Endometrial microvascular endothelial cells (primary cell): ENCODE data around the gene BCS1L. TPM values are rescaled to one million over a fixed set of nuclear protein-coding genes. Genes with fewer than 3 reads are reported as not detected.

Experiments
- in situ Hi-C: cut with HindIII; loops from 2 replicates; pipeline ENCODE4 v1.10.0; 2017; ENCODE audit warnings: low sequenced_read_pairs, low pct_unique_long_range_greater_than_20kb; ENCODE audit errors: inconsistent ontology term
- total RNA-seq: library from RNA; depleted of rRNA; stranded (reverse); fragments of >200 nt; gene quantifications from one replicate; pipeline ENCODE4 v1.2.3, GENCODE V29; 2015; ENCODE audit errors: inconsistent ontology term

Gene BCS1L, protein sequence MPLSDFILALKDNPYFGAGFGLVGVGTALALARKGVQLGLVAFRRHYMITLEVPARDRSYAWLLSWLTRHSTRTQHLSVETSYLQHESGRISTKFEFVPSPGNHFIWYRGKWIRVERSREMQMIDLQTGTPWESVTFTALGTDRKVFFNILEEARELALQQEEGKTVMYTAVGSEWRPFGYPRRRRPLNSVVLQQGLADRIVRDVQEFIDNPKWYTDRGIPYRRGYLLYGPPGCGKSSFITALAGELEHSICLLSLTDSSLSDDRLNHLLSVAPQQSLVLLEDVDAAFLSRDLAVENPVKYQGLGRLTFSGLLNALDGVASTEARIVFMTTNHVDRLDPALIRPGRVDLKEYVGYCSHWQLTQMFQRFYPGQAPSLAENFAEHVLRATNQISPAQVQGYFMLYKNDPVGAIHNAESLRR
- total RNA-seq = 51.5 TPM

DNA sequence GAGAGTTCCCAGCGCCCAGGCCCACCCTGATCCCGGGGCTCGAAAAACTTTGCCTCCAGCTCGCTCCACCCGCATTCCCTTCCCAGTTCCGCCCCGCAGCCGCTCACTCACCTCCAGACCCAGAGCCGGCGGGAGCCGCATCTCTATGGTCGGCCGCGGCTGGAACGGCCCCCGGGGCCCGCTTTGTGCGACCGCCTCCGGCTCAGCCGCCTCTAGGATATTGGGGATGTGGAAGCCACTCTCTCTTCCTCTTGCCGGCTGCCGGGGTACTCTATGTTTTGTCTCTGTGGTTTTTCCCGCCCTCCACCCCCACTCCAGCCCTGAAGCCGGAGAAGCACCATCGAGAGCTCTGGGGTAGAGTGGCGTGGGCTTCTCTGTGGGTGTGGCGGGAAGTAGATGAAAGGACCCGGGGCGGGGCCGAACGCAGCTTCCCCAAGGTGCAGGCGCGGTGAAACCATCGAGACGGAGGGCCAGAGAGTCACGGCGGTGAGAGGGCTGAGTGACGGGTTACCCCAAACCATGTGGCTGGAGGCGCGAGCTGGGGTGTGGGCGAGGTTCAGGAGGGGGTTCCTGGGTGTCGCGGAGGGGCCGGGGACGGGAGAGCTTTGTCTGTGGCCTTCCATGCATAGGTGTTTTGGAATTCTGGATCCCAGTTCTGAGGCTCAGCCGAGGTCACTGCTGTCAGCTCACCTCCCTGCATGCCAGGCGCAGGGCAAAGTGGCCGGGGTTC lies at the start of gene BCS1L, which contains the start of gene ZNF142:
Gene BCS1L, plus strand, starts transcription at position 426 of the 730 bp plus-strand sequence. CDS start 1,305 bp downstream, outside the sequence.
Gene ZNF142, minus strand, starts transcription at position 366 of the 730 bp plus-strand sequence. CDS start 3,194 bp downstream, outside the sequence.
- in situ Hi-C loops = no loop called here

DNA sequence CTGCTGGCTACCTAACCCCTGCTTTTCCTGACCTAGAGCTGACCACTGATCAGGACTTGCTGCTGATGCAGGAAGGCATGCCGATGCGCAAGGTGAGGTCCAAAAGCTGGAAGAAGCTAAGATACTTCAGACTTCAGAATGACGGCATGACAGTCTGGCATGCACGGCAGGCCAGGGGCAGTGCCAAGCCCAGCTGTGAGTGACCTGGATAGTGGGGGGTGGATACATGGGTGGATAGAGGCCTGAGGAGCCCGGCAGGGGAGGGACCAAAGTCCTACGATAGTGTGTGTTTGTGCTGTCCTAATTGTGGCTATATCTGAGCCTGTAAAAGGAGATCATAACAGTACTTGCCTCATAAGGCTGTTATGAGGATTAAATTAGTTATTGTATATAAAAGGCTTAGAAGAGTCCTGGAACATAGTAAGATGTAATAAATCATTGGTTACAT lies 43.6 kb upstream of the BCS1L start:
- in situ Hi-C loops = no loop called here

DNA sequence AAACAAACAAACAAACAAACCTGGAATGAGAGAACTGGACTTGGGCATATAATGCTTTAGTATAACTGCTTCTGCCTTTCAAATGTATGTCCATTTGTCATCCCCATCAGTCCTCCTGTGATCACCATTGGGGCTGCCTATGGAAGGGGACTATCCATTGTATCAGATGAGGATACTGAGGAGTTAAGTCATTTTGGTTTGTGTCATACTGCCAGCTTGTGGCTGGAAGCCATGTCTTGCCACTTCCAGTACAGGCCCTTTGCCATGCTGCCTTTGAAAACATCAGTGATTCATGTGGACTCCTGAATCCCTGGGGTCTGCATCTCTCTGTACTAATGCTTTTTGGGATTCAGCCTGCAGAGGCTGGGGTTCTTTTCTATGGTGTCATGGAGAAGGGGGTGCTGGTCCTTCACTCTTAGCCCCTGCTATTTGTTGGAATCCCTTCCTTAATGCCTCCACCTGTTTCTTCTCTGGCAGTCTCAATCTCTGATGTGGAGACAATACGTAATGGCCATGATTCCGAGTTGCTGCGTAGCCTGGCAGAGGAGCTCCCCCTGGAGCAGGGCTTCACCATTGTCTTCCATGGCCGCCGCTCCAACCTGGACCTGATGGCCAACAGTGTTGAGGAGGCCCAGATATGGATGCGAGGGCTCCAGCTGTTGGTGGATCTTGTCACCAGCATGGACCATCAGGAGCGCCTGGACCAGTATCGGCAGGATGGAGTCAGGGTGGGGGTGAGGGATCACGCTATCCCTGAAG lies 41.2 kb upstream of the BCS1L start:
- in situ Hi-C loops = no loop called here

DNA sequence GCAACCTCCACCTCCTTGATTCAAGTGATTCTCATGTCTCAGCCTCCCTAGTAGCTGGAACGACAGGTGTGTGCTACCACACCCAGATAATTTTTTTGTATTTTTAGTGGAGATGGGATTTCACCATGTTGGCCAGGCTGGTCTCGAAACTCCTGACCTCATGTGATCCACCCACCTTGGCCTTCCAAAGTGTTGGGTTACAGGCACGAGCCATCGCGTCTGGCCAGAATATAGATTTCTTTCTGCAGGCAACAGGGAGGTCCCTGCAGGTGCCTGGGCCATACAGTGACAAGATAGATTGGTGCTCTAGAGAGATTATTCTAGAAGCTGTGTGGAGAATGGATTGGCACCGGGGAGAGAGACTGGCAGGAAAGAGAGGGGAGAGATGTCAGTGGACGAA lies 38.5 kb upstream of the BCS1L start:
- in situ Hi-C loops = no loop called here

DNA sequence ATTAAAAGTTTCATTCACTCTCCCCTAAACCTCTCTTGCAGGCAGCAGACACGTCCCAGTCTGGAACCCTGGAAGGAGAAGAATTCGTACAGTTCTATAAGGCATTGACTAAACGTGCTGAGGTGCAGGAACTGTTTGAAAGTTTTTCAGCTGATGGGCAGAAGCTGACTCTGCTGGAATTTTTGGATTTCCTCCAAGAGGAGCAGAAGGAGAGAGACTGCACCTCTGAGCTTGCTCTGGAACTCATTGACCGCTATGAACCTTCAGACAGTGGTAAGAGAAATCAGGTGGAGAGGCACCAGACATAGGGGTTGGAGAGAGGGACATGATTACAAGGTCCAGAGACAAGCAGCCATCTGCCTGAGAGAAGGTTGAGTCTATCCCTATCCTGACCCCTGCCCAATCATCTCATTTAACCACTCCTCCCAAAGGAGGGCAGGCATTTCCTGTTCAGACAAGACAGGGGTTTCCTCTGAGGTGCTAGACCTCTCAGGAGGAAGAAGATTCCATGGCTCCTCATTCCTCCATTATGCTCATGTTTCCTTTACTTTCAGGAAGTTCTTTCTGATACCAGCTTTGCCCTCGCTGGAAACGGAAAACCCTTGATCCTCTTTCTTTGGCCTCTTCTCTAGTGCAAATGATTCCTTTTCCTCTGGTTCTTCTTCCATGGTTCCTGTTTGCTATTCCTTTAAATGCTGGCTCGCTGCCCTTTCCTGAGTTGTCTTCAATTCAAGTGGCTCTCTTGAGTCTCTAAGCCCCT lies 36.7 kb upstream of the BCS1L start:
- in situ Hi-C loops = no loop called here

DNA sequence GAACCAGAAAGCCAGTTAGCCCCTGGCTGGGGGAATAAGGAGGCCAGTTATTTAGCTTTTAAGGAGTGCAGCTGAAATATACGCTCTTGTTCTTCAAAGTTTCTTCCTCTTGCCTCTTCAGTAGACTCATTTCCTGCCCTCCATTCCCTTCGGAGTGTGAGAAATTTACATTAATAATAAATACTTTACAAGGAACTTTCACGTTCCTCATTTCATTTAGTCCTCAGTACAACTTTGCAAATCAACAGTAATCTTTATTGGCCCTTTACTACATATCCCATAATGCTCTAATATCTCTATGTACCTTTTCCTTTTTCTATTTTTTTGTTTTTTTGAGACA lies 36.1 kb upstream of the BCS1L start:
- in situ Hi-C loops = no loop called here

DNA sequence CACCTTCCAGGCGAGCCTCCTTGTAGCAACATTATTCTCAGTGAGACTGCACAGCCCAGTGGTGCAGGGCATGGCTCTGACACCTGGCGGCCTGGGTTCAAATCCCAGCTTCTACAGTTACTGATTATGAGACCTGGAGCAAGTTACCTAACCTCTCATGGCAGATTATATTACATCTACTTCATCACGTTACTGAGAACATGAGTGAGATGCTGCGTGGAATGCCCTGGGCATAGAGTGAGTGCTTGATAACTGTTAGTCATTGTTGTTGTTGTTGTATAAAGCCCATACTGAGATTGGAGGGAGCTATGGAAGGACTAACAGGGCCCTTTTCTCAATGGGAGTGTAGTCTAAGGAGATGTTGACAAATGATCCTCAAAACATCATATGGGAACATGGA lies 33.1 kb upstream of the BCS1L start:
- in situ Hi-C loops = no loop called here

DNA sequence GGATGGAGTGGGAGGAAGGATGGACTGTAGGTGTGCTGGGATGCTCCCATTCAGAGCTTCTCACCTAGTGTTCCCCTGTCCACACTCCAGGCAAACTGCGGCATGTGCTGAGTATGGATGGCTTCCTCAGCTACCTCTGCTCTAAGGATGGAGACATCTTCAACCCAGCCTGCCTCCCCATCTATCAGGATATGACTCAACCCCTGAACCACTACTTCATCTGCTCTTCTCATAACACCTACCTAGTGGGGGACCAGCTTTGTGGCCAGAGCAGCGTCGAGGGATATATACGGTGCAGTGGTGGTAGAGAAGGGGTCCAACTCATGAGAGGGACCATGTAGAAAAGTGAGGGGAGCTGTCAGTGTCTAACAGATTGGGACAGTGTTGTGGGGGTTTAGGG lies 31.5 kb upstream of the BCS1L start:
- in situ Hi-C loops = no loop called here

DNA sequence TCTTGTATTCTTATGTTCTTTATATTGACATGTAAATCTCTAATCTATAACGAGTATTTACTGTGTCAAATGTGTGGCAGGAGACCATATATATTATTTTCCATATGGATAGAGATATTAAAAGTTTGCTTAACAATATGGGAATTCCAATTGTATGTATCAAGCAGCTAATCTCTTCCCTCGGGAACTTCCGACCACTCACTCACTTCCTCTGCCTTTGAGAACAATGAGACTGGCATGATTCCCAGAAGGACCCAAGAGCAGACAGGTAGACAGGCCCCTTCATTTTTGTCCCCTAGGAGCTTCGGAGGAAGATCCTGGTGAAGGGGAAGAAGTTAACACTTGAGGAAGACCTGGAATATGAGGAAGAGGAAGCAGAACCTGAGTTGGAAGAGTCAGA lies 27.6 kb upstream of the BCS1L start:
- in situ Hi-C loops = no loop called here

DNA sequence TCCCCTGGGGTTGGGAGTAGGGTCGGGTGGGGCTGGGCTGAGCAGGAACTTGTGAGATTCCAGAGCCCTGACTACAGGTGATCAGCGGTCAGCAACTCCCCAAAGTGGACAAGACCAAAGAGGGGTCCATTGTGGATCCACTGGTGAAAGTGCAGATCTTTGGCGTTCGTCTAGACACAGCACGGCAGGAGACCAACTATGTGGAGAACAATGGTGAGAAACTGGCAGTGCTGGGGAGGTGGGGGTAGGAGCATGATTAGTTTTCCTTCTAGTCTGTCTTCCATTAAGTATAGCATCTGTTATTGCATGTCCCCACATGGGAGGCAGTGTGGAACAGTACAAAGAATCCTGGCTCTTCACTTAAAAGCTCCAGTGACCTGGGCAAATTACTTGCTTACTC lies 23.8 kb upstream of the BCS1L start:
- in situ Hi-C loops = no loop called here

DNA sequence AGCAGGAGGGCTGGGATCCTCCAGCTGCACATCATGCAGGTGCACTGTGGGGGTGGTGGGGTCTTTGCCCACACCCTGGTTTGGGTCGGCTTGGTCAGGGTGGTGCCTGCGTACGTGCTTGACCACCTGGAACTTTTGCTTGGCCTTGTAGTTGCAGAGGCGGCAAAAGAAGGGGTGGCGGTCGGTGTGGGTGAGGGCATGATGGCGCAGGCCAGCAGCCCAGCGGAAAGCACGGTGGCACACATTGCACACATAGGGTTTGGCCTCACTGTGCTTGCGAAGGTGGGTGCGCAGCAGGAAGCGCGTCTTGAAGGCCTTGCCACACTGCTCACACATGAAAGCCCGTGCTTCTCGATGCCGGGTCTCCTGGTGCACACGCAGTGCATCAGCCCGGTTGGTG lies 21.1 kb upstream of the BCS1L start:
- in situ Hi-C loops = no loop called here

DNA sequence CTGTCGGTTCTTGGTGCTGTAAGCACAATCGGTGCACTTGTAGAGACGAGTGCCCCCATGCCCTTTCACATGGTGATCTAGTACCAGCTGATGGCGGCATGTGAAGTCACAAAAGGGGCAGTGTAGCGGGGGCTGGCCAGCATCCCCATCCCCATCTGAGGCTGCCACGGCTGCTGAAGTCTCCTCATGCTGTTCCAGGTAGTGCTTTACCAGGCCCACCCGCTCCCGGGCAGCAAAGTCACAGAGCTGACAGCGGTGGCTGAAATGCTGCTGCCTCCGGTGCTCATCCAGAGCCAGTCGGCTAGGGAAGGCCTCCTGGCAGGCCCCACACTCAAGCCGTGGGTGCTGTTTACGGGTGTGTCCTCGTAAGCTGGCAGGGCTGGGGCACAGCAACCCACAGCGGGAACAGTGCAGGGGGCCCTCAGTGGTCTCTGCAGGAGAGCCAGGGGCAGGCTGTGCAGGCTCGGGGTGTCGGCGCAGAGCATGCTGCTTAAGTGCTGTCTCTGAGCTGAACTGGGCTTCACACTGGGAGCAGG lies 17.3 kb upstream of the BCS1L start:
- in situ Hi-C loops = no loop called here

DNA sequence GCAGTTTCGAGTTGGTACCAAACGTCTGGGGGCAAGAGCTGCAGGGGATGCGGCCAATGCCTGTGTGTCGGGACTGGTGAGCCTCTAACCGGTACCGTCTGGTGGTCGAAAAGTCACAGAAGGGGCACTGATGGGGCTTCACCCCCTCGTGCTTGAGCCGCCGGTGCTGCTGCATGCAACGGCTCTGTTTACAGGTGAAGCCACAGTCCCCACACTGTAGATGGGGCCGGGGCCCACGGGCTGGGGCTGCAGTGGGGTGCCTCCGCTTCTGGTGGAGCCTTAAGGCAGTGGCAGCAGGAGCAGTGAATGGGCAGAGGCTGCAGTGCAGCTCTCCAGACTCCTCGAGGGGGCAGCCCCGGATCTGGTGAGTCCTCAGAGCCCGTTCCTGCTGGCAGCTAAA lies 16.7 kb upstream of the BCS1L start:
- in situ Hi-C loops = no loop called here

DNA sequence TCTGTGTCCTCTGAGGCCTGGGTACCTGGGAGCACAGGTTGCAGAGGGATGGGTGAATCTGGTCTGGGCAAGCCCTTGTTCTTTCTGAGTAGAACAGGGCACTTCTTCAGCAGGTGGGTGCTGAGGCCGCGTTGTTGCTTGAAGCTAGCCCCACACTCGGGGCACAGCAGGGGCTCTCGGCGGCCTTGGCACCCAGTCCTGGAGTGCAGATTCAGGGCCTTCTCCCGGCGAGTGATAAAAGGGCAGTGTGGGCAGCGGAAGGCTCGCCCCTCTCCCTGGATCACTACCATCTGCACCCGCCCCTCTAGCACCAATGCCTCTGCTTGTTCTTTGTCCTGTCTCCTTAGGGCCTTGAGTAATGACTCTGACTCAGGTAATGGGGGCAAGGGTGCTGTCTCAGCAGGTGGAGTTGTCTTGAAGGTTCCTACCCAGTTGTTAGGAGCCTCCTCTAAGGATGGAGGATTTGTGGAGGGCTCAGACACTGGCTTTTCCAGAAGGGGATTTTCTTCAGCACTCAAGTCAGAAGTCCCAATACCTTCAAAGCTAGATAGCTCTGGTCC lies 15.7 kb upstream of the BCS1L start:
- in situ Hi-C loops = no loop called here

DNA sequence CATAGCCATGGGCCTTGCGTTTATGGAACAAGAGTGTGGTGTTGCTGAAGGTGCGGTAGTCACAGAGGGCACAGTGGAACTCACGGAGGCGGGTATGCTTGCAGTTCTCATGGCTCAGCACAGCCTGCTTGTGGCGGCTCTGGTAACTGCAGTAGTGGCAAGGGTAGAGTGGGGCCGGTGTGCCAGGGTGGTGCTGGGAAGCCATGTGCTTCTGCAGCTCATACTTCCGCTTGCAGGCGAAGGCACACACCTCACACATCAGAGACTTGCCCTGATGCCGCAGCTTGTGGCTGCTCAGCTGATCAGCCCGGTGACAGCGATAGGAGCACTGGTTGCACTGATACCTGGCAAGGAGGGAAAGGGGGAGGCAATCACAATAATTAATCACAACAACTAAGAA lies 14.8 kb upstream of the BCS1L start:
- in situ Hi-C loops = no loop called here

DNA sequence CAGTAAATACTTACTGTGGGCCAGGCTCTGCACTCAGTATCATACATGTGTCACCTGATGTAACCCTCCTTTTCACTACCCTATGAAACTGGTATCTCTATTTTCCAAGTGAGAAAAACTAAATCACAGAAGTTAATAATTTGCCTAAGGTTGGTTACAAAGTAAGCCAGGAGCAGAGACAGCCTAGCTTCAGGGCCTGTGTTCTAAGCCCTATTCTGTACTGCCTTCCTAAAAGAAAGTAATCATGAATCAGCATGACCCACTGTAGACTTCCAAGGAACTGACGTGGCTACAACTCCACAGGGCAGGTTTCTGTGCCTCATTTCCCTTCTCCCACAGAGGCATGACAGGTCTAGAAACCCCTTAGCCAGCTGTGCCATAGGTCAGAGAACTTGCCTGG lies 14.4 kb upstream of the BCS1L start:
- in situ Hi-C loops = no loop called here

DNA sequence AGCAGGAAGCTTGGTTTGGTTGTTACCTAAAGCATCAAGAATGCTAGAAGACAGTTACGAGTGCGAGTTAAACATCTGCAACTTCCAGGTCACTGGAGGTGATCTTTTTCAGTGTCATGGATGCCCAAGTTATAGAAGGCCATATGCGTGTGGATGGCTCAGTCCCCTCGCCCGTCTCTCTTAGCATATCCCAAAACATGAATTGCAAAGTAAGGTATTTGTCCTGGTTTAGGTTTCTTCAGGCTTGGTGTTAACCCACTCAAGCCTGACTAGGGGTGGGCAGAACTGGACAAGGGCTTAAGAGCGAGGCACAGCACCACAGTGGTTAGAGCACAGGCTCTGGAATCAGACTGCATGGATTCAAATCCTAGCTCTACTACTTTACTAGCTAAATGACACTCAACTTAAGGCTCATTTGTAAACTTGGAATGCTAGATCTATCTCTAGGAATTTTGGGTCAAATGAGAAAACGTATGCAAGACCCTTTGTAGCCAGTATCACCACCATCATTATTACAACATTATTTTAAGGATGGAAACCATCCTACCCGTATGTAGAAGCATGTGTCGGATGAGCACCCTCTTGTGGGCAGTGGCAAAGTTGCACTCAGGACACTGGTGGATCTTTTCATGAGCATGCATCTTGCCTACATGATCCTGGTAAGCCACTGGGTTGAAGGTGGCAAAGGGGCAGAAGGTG lies 11.2 kb upstream of the BCS1L start:
- in situ Hi-C loops = no loop called here

DNA sequence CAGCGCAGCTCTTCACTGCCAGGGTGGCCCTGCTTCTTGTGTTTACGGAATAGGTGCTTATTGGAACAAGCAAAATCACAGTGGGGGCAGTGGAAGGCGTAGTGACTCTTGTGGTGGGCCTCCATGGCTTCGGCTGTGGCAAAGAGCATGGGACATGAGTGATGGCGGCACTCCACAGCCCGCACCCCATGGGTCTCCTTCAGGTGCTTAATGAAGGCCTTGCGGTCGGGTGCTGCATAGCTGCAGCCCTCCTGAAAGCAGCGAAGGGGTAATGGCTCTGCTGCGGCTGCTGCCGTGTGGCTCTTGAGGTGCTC lies 10.7 kb upstream of the BCS1L start:
- in situ Hi-C loops = no loop called here
